SKM-1 treated with dmso at 0.1 percent for 144 hours (cell line): ENCODE data around the gene VEGFA.

Experiments
- DNase-seq: peaks from one replicate; lab custom pipeline; 2025; ENCODE audit not compliant: unreplicated experiment; lab: John Stamatoyannopoulos, UW

VEGFA gene

GRCh38 chr6:43738877-43739641 is 31.0 kb upstream of the VEGFA start:
- DNase-seq, result no peak

DNA sequence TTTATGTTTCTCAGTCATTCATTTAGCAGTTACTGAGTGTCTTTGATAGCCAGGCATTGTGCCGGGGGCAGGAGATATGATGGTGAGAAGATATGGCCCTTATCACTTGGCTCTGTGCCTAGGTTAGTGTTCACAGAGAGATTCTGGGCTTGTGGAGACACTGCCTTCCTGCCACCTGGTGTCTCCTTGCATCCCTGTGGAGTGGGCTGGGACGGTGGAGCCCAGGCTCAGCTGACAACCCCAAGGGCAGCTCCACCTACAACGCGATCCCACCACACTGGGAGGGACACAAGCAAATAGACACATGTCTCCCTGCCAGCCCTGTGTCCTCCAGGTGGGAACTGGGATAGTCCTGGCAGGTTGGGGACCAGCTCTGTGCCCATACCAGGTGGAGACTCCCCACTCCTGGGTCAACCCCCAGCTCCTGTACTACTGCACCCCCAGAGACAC is 30.3 kb upstream of the VEGFA start:
- no peak for DNase-seq

- no peak for DNase-seq
These were observed 29.6 kb upstream of the VEGFA start for GRCh38 chr6:43740321-43740960.

- DNase-seq, result no peak
These were observed 28.8 kb upstream of the VEGFA start for GRCh38 chr6:43740961-43741764.

DNA sequence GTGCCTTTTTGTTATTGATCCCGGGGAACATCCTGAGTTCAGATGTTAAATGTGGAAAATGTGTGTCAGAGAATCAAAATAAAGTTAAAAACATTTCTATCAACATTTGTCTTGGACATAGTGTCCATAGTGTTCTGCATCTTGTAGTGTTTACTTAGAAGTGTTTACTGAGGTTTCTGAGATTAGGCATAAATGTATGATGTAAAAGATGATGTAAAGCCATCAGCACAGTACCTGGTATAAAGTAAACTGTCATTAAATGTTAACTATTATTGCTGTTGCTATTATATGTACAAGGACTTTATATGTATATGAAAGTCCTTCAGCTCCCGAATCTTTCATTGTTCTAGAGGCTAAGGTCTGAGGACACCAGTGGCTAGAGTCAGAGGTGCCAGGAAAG is 28.2 kb upstream of the VEGFA start:
- DNase-seq, result no peak

DNA sequence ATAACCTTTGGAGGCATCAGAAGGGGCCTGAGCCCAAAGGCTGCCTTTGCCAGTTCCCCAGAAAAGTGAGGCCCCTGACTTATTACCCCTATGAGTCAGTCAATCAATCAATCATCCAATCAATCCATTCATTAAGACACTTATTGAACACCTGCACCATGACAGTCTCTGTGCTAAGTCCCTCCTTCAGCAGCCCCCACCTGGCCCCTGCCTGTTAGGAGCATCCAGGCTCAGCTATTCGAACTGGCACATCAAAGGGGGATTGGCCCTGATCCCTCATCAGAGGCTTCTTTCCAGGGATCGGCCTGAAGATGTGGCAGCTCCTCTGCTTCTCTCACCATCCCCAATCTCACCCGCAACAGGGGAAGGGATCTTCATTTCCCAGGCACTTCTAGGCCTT is 27.7 kb upstream of the VEGFA start:
- DNase-seq, result no peak

- no peak for DNase-seq
These were observed 26.9 kb upstream of the VEGFA start for GRCh38 chr6:43742931-43743632.

- DNase-seq, result no peak
These were observed 26.2 kb upstream of the VEGFA start for GRCh38 chr6:43743682-43744381.

GRCh38 chr6:43744491-43744890 is 25.5 kb upstream of the VEGFA start:
- no peak for DNase-seq

- DNase-seq, result no peak
These were observed 24.9 kb upstream of the VEGFA start for GRCh38 chr6:43744931-43745727.

GRCh38 chr6:43746071-43746470 is 23.9 kb upstream of the VEGFA start:
- no peak for DNase-seq

DNA sequence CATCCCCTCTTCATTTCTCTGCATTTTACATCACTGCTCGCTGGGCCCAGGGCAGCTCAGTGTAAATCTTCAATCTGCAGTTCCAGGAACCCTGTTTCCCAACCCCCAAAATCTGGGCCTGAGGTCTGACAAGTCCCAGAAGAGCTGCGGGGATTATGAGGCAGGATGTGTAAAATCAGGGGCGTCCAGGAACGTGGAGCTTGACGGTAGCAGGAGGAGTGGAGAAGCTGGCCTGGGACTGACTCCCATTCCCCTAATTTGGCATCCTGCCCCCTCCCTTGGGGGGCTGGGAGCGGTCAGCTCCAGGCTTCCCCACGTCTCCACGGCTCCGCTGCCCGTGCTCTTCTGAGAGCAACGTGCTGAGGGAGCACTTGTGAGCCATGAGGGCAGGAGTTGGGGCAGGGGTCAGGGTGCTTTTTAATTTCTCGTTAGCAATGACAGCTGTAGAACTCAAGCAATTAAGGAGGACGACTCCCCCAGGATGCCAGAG is 23.4 kb upstream of the VEGFA start:
- no peak for DNase-seq

- DNase-seq, result no peak
These were observed 22.2 kb upstream of the VEGFA start for GRCh38 chr6:43747784-43748183.

DNA sequence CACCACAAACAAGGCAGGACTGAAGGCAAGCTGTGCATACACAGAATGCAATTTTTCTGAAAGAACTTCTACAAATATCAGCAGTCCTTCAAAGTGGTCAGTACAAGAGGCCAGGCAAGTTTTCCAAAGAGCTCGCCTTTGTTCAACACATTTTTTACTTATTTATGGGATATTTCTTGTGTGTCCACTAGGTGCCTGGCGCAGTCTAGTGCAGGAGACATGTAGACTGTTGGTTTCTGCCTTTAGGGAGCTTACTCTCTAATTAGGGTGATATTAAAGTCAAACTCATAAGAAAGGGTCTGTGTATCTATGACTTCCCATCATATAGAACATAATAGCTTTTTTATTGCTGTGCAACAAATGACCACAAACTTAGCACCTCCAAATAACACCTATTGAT is 21.2 kb upstream of the VEGFA start:
- DNase-seq, result no peak

GRCh38 chr6:43749461-43749860 is 20.6 kb upstream of the VEGFA start:
- DNase-seq, result no peak

DNA sequence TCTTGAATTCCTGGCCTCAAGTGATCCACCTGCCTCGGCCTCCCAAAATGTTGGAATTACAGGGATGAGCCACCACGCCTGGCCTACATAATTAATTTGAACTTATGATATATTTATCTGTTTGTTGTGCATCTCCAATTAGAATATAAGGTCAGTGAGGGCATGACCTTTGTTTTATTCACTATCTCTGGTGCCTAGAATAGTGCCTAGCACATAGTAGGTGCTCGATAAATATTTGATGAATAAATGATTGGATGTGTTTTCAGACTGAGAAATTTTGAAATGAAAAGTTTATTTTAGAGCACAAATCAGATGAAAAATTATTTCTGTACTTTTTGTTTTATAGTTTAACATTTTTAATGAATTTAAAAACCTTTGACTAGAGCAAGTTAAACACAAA is 19.4 kb upstream of the VEGFA start:
- DNase-seq, result no peak

GRCh38 chr6:43753570-43754183 is 16.3 kb upstream of the VEGFA start:
- DNase-seq, result no peak

GRCh38 chr6:43757966-43758616 is 11.9 kb upstream of the VEGFA start:
- DNase-seq, result no peak

DNA sequence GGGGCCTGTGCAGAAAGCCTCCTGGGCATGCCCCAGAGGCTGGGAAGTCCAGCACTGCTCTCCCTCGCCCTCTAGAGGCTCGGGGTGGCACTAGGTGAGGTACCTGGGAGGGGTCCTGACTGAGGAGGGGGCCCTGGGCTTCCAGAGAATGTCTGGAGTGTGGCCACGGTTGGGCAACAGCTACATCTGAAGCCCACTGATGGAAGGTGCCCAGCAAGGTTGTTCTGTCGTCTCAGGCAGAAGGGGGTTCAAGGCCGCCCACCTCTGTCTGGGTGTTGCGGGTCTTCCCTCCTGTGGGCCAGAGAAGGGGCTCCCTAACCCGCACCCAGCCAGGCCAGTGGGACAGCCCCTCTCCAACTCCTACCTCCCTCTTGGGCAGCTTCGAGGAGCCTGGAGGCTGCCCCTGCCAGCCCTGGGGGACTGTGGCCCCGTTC is 11.4 kb upstream of the VEGFA start:
- no peak for DNase-seq
